HG02759 (cell line): Measurements from ENCODE around the gene TMCO4.

Experiments used
- ATAC-seq: cut with Tn5 transposase; IDR thresholded peaks from one replicate; pipeline ENCODE4 v1.9.1; 2021; ENCODE audit warnings: mild to moderate bottlenecking, moderate library complexity; ENCODE audit not compliant: unreplicated experiment

TMCO4 gene

DNA sequence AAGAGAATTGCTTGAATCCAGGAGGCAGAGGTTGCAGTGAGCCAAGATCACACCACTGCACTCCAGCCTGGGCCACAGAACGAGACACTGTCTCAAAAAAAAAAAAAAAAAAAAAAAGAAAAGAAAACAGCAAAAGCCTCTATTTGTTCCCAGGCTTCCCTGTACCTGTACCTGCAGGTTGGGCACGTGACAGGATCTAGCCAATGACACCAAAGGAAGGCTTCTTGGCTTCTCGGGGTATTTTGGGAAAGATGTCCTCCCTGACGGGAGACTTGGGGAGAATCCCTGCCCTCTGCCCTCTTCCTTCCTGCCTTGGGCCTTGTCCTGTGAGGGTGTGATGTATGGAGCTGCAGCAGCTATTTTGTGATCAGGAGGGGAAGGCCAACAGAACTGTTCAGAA lies 22.8 kb downstream of the TMCO4 start:
- ATAC-seq: no peak

- no peak for ATAC-seq
These were observed 23.4 kb downstream of the TMCO4 start for GRCh38 chr1:19776287-19776686.

- ATAC-seq: no peak
These were observed 23.9 kb downstream of the TMCO4 start for GRCh38 chr1:19775831-19776230.

- ATAC-seq: no peak
These were observed 24.4 kb downstream of the TMCO4 start for GRCh38 chr1:19775317-19775716.

- no peak for ATAC-seq
These were observed 25.4 kb downstream of the TMCO4 start for GRCh38 chr1:19774180-19774785.

GRCh38 chr1:19773485-19773884 lies 26.2 kb downstream of the TMCO4 start:
- ATAC-seq: no peak

- no peak for ATAC-seq
These were observed 27.7 kb downstream of the TMCO4 start for GRCh38 chr1:19772053-19772452.

- no peak for ATAC-seq
These were observed 28.4 kb downstream of the TMCO4 start for GRCh38 chr1:19771350-19771749.

GRCh38 chr1:19770436-19771190 lies 29.1 kb downstream of the TMCO4 start:
- ATAC-seq: no peak

GRCh38 chr1:19769211-19769932 lies 30.3 kb downstream of the TMCO4 start:
- ATAC-seq: no peak

- ATAC-seq: no peak
These were observed 31.1 kb downstream of the TMCO4 start for GRCh38 chr1:19768353-19769210.

DNA sequence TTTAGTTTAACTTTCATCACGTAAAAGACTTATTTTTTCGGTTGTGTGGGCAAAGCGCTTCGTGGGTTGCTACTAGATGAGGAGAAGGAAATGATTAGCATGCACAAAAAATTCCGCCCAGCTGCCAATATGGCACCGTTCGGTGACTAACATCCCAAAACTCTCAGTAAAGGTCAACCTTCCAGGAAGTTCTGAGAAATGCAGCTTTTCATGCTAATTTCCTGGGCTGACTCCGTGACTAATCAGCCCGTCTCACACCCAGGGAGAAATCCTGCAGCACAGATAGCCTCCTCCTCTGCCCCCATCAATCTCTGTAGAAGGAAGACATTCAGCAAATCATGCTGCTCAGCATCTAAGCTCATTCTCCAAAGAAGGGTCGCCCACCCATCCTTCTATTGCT lies 34.1 kb downstream of the TMCO4 start:
- ATAC-seq: no peak

DNA sequence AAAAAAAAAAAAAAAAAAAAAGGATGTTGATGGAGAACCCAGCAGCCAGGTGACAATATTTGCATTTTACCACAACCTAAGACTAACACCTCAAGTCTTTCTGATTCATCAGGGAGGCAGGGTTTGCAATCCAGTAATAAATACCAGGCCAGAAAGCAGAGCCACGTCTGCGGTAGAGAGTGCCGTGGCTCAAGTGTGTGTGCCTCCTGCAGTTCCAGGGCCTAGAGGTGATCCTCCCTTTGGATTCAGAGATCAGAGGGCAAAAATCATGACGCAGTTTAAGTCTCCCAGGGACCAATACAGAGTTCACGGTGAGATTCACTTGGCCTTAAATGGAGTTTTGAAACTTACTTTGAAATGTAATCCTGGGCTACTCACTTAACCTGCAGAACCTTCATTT lies 34.9 kb downstream of the TMCO4 start:
- no peak for ATAC-seq

DNA sequence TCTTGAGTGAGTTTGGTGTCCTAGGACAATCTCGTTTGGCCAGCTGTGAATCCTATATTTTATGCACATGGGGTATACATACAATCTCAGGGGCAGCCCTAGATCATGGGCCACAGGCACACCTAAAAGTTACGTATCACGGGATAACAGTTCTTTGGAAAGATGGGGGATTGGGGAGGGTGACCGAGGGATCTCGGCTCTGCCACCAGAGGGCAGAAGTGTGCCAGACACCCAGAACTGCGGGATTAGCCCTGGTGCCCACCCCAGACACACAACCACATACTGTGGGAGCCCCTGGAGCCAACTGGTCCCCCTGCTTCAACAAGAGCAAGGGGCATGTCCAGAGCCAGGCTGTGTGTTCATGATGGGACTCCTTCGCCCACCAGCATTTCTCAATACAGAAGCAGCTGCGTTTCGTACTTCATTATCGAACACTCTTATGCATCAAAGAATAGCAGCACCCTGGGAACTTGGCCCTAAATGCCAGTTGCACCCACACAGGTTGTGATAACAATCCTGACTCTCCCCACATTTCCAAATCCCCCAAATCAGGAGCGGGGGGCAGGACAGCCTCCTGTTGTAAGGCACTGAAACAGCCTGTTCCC lies 37.4 kb downstream of the TMCO4 start:
- no peak for ATAC-seq

GRCh38 chr1:19759740-19760089 lies 40.0 kb downstream of the TMCO4 start:
- no peak for ATAC-seq

GRCh38 chr1:19758227-19758830 lies 41.4 kb downstream of the TMCO4 start:
- ATAC-seq: no peak

DNA sequence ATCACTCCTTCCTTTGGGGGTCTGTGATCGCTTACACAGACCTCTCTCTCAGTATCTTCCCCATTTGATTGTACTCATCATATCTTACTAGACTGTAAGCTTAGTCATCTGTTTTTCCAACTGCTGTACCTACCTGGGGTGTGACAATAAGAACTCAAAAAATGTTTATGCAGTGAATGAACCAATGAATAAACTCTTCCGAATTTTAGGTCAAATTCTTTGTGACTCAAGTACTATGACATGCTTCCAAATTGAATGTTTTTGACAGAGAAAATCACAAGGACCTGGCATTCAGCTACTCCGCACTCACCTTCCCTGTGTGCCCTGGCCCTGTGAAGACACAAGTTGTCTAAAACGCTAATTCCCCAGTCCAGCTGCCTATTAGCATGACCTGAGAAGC lies 42.1 kb downstream of the TMCO4 start:
- no peak for ATAC-seq

DNA sequence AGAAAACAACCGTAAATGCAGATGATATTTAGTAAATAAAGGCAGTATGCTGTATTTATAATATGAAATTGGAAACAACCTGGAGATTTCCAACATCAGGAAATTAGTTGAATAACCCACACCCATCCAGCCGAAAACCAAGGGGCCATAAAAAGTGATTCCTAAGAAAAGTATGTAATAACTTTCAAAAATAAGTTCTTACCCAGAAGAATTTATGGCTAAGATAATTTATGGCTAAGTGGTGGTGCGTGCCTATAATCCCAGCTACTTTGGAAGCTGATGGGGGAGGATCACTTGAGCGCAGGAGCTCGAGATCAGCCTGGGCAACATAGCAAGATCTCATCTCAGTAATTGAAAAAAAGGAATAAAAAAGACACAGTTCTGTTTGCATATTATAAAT lies 43.2 kb downstream of the TMCO4 start:
- no peak for ATAC-seq

DNA sequence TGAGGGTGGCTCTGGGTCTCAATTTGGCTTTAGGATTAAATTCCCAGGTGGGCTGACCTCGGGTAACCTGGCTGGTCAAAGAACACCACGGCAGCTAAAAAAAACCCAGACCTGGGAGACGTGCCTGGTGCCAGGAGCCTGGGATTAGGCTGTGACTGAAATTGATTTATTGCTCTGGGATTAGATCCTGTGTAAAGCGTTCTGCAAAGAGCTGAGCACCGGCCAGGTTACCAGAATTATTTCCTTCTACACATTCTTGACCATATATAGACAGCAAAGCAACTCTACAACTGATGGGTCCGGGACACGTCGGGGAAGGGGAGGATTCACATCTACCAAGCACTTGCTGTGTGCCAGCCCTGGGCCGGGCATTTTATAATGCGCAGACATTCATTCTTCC lies 45.2 kb downstream of the TMCO4 start:
- no peak for ATAC-seq

- no peak for ATAC-seq
These were observed 47.5 kb downstream of the TMCO4 start for GRCh38 chr1:19752083-19752696.
